Measurements from ENCODE around the gene DSC3. TPM values are rescaled to one million over a fixed set of nuclear protein-coding genes. Genes with fewer than 3 reads are reported as not detected.

The DSC3 gene
- total and polyA plus RNA-seq, 2 donors (not counting 3 experiments of a cell fraction or from before 2014, with no cell fraction given): 0.04 to 0.18 TPM

- H3K9me3 ChIP-seq (replicated peaks; ENCODE audit: control insufficient read depth, insufficient read depth, low read length): no peaks in the 10 kb centered on the region
- H2AFZ ChIP-seq (ENCODE audit: low read depth, low read length): no peak overlapping the region
- H3K9me1 ChIP-seq (replicated peaks; ENCODE audit: control insufficient read depth, extremely low read depth, insufficient read depth, low read length): no peaks in the 10 kb centered on the region
- no peaks in the 10 kb centered on the region for H3K4me1 ChIP-seq (ENCODE audit: control insufficient read depth, extremely low read depth, insufficient read depth, low read length)
- BruUV-seq (replicated peaks): no TSS peak
- FAIRE-seq (no peak), DNase-seq (ENCODE audit: low read depth, low spot score) (no peak)
- no peaks in the 10 kb centered on the region for H3K27me3 ChIP-seq (ENCODE audit: control insufficient read depth in 2 of 2, insufficient read depth in 2 of 2, low read length in 2 of 2)
- dilution Hi-C loops (cut with MboI; ENCODE audit: extremely low pct_ligation_motif_present, low sequenced_read_pairs) (no loop called here), intact Hi-C loops (cut with micrococcal nuclease) (no loop called here)
- no peak overlapping the region for H3K9ac ChIP-seq (replicated peaks; ENCODE audit: extremely low read depth, insufficient read depth, low read length)
- no peak overlapping the region for H3K4me2 ChIP-seq (ENCODE audit: insufficient read depth, low read length)
- no peaks in the 10 kb centered on the region for H3K36me3 ChIP-seq (ENCODE audit: control insufficient read depth in 2 of 2, extremely low read depth in 1 of 2, insufficient read depth in 2 of 2, low read length in 2 of 2)
- no peak overlapping the region for H3K4me3 ChIP-seq (replicated peaks in 1 of 3; ENCODE audit: insufficient read depth in 1 of 3, low read depth in 1 of 3, low read length in 3 of 3)
- H3K27ac ChIP-seq (ENCODE audit: insufficient read depth, low read depth, low read length): no peak overlapping the region
- H3K79me2 ChIP-seq (ENCODE audit: control insufficient read depth, insufficient read depth, low read length): no peaks in the 10 kb centered on the region
- ChIA-PET CTCF (no interaction called here), POLR2A (no interaction called here)
- H4K20me1 ChIP-seq (replicated peaks; ENCODE audit: control insufficient read depth, extremely low read depth, insufficient read depth, low read length): no peaks in the 10 kb centered on the region
- no peak for TF ChIP-seq CTCF (IDR thresholded peaks at IDR 0.05; ENCODE audit: extremely low read depth in 1 of 2, insufficient read depth in 1 of 2, low read depth in 1 of 2, low read length in 2 of 2)
- TF ChIP-seq GATA2 (IDR thresholded peaks at IDR 0.05; ENCODE audit: insufficient read depth, insufficient read length, low read depth, low read length): no peak
- TF ChIP-seq MAX (IDR thresholded peaks at IDR 0.05; ENCODE audit: insufficient read depth, insufficient read length): no peak
- TF ChIP-seq MYC (IDR thresholded peaks at IDR 0.05; ENCODE audit: low read depth, low read length): no peak
- TF ChIP-seq POLR2A (IDR thresholded peaks at IDR 0.05; ENCODE audit: low read depth, low read length): no peak
- TF ChIP-seq JUN (IDR thresholded peaks at IDR 0.05; ENCODE audit: borderline replicate concordance, insufficient read depth, insufficient read length, low read depth): no peak
- TF ChIP-seq POLR2AphosphoS5 (IDR thresholded peaks at IDR 0.05; ENCODE audit: insufficient read depth, low read depth, low read length): no peak
- TF ChIP-seq FOS (IDR thresholded peaks at IDR 0.05; ENCODE audit: borderline replicate concordance, insufficient read depth, low read length): no peak
These were observed 29.6 kb upstream of the DSC3 start for GRCh38 chr18:31072175-31072574.
